ENCODE results near the gene DLG2.
"Not testable (repeated sequence)": the region's sequence is repeated elsewhere in the genome, so short reads cannot be mapped to it uniquely, and the experiment has no call there.

DLG2 gene

GRCh38 chr11:83635166-83635565, 1992.0 kb downstream of the DLG2 start:
- DNase-seq (ENCODE audit: low spot score): no peak

- no peak for DNase-seq (ENCODE audit: low spot score)
These were observed 1996.9 kb downstream of the DLG2 start for GRCh38 chr11:83630211-83630610.

- DNase-seq (ENCODE audit: low spot score): no peak
These were observed 1997.4 kb downstream of the DLG2 start for GRCh38 chr11:83629775-83630174.

GRCh38 chr11:83628622-83629355, 1998.4 kb downstream of the DLG2 start:
- no peak for DNase-seq (ENCODE audit: low spot score)

- DNase-seq (ENCODE audit: low spot score): no peak
These were observed 2001.8 kb downstream of the DLG2 start for GRCh38 chr11:83625336-83625735.

- DNase-seq (ENCODE audit: low spot score): no peak
These were observed 2009.5 kb downstream of the DLG2 start for GRCh38 chr11:83617671-83618070.

- DNase-seq (ENCODE audit: low spot score): no peak
These were observed 2013.4 kb downstream of the DLG2 start for GRCh38 chr11:83613767-83614121.

- no peak for DNase-seq (ENCODE audit: low spot score)
These were observed 2014.0 kb downstream of the DLG2 start for GRCh38 chr11:83612891-83613766.

GRCh38 chr11:83611600-83611999, 2015.5 kb downstream of the DLG2 start:
- DNase-seq (ENCODE audit: low spot score): no peak

GRCh38 chr11:83611031-83611430, 2016.1 kb downstream of the DLG2 start:
- no peak for DNase-seq (ENCODE audit: low spot score)

GRCh38 chr11:83609191-83609590, 2018.0 kb downstream of the DLG2 start:
- DNase-seq (ENCODE audit: low spot score): no peak

GRCh38 chr11:83608571-83608970, 2018.6 kb downstream of the DLG2 start:
- DNase-seq (ENCODE audit: low spot score): no peak

GRCh38 chr11:83601914-83602527, 2025.1 kb downstream of the DLG2 start:
- DNase-seq (ENCODE audit: low spot score): no peak

GRCh38 chr11:83601201-83601913, 2025.8 kb downstream of the DLG2 start:
- no peak for DNase-seq (ENCODE audit: low spot score)

- DNase-seq (ENCODE audit: low spot score): no peak
These were observed 2026.5 kb downstream of the DLG2 start for GRCh38 chr11:83600661-83601060.

- no peak for DNase-seq (ENCODE audit: low spot score)
These were observed 2028.1 kb downstream of the DLG2 start for GRCh38 chr11:83599066-83599465.

- not testable (repeated sequence) for DNase-seq (ENCODE audit: low spot score)
These were observed 2039.3 kb downstream of the DLG2 start for GRCh38 chr11:83587797-83588196.

- DNase-seq (ENCODE audit: low spot score): no peak
These were observed 2043.3 kb downstream of the DLG2 start for GRCh38 chr11:83583757-83584366.

- DNase-seq (ENCODE audit: low spot score): no peak
These were observed 2052.6 kb downstream of the DLG2 start for GRCh38 chr11:83574519-83574918.

GRCh38 chr11:83572581-83573496, 2054.3 kb downstream of the DLG2 start:
- no peak for DNase-seq (ENCODE audit: low spot score)

GRCh38 chr11:83571302-83571701, 2055.8 kb downstream of the DLG2 start:
- no peak for DNase-seq (ENCODE audit: low spot score)

Data from SW480 (cell line).